K562 (cell line): ENCODE results near the gene DACT3. TPM values are rescaled to one million over a fixed set of nuclear protein-coding genes. Genes with fewer than 3 reads are reported as not detected.

Source experiments
- ATAC-seq: fragments of 200-7000 bp; cut with Tn5 transposase; 3 replicates; pipeline ENCODE4 v1.9.1; 2020; ENCODE audit warnings: moderate library complexity
- BruUV-seq: library from RNA; stranded (reverse); fragments of 400-500 nt; replicated peaks from 2 replicates; lab custom pipeline; 2021; lab: Mats Ljungman, UMichigan
- CTCF ChIA-PET: fragments of 300-600 bp; formaldehyde crosslinking; extraction: SDS; loops from one replicate; lab custom pipeline; 2021; ENCODE audit warnings: low intra/inter-chr PET ratio; lab: Yijun Ruan, JAX
- POLR2A ChIA-PET: fragments of 300-600, 350-650 bp; sonication (Branson Sonifier 250); formaldehyde crosslinking; extraction: SDS; loops from one replicate; lab custom pipeline; 2021; ENCODE audit warnings: antibody characterized with exemption, inconsistent platforms; lab: Yijun Ruan, JAX
- DNase-seq, 4 experiments: peaks; one replicate each; pipeline versions ENCODE4 v3.0.0 to v3.0.0-alpha.2; 2011 to 2018; ENCODE audit warnings: low spot score in 3 of 4, mixed read lengths in 3 of 4; ENCODE audit errors: extremely low read depth in 1 of 4
- FAIRE-seq: peaks from 2 replicates; lab custom pipeline; 2011; peaks lifted over from hg19 to GRCh38; lab: Jason Lieb, UNC
- H2AFZ ChIP-seq: 2 replicates; pipeline ENCODE4 v1.6.0; 2011; ENCODE audit warnings: low read depth, low read length, control low read depth, inconsistent platforms
- H3K27ac ChIP-seq: fragments of 200-600 bp; 3 replicates; pipeline ENCODE4 v1.8.0; 2011; ENCODE audit warnings: low read depth, mild to moderate bottlenecking, control low read depth, inconsistent platforms, low read length, moderate library complexity, mixed read lengths; ENCODE audit errors: extremely low read depth
- H3K27me3 ChIP-seq, 2 experiments: fragments of 300-600 bp in 1 of 2; 2 replicates in 1 of 2; 3 replicates in 1 of 2; pipeline versions ENCODE4 v1.6.0 to v1.8.0; 2011; ENCODE audit warnings: inconsistent platforms in 2 of 2, low read length in 2 of 2, mild to moderate bottlenecking in 1 of 2, mixed read lengths in 1 of 2, moderate library complexity in 1 of 2; ENCODE audit not compliant: control insufficient read depth in 2 of 2, insufficient read depth in 2 of 2
- H3K36me3 ChIP-seq: fragments of 300-600 bp; 3 replicates; pipeline ENCODE4 v1.8.0; 2011; ENCODE audit warnings: mild to moderate bottlenecking, low read length, inconsistent platforms; ENCODE audit not compliant: control insufficient read depth, insufficient read depth
- H3K4me1 ChIP-seq, 2 experiments: fragments of 200-600 bp in 1 of 2; replicated peaks in 1 of 2; 2 replicates in 1 of 2; 3 replicates in 1 of 2; pipeline versions ENCODE4 v1.5.1 to v1.8.0; 2011; ENCODE audit warnings: inconsistent platforms in 2 of 2, low read length in 2 of 2, mild to moderate bottlenecking in 1 of 2, mixed read lengths in 1 of 2, moderate library complexity in 1 of 2; ENCODE audit not compliant: control insufficient read depth in 2 of 2, insufficient read depth in 2 of 2
- H3K4me2 ChIP-seq: 2 replicates; pipeline ENCODE4 v1.6.1; 2011; ENCODE audit warnings: low read length, control low read depth, inconsistent platforms, mixed read lengths; ENCODE audit not compliant: insufficient read depth
- H3K4me3 ChIP-seq: fragments of 200-600 bp; sonication (generic), shearing (Covaris generic); 2 replicates; pipeline ENCODE4 v1.5.1; 2016; ENCODE audit warnings: control low read depth, inconsistent platforms
- H3K79me2 ChIP-seq: fragments of 200-600 bp; 3 replicates; pipeline ENCODE4 v1.8.0; 2011; ENCODE audit warnings: low read length, inconsistent platforms; ENCODE audit not compliant: control insufficient read depth, insufficient read depth
- H3K9ac ChIP-seq, 2 experiments: 2 replicates each; pipeline versions ENCODE4 v1.6.0 to v1.6.1; 2011; ENCODE audit warnings: low read depth in 2 of 2, low read length in 2 of 2, control low read depth in 1 of 2, inconsistent platforms in 1 of 2, mild to moderate bottlenecking in 1 of 2, mixed read lengths in 1 of 2; ENCODE audit not compliant: insufficient read depth in 1 of 2
- H3K9me1 ChIP-seq: one replicate; pipeline ENCODE4 v1.6.0; 2011; ENCODE audit warnings: inconsistent platforms, mild to moderate bottlenecking, low read length, moderate library complexity; ENCODE audit not compliant: control insufficient read depth, insufficient read depth
- H3K9me3 ChIP-seq: replicated peaks from 2 replicates; pipeline ENCODE4 v1.5.1; 2011; ENCODE audit warnings: low read depth, low read length, inconsistent platforms; ENCODE audit not compliant: control insufficient read depth, insufficient read depth
- H4K20me1 ChIP-seq: replicated peaks from 2 replicates; pipeline ENCODE4 v1.6.1; 2011; ENCODE audit warnings: low read length, inconsistent platforms, mixed read lengths; ENCODE audit not compliant: control insufficient read depth, insufficient read depth
- ATF4 ChIP-seq: fragments of 450-650 bp; formaldehyde crosslinking; IDR thresholded peaks from 2 replicates; pipeline ENCODE4 v1.4.0; 2022; ENCODE audit warnings: mild to moderate bottlenecking, moderate library complexity
- BRCA1 ChIP-seq, 2 experiments: fragments of 450-650 bp in 1 of 2; sonication (generic) in 1 of 2; formaldehyde crosslinking in 1 of 2; IDR thresholded peaks; 2 replicates each; pipeline versions ENCODE4 v1.5.0 to v1.6.1; 2017 to 2020; ENCODE audit warnings: mild to moderate bottlenecking in 1 of 2, missing genetic modification reagents in 1 of 2
- CBFA2T3 ChIP-seq: fragments of 450-650 bp; IDR thresholded peaks from 2 replicates; pipeline ENCODE4 v1.6.1; 2017
- HBP1 ChIP-seq: fragments of 450-650 bp; formaldehyde crosslinking; IDR thresholded peaks from 2 replicates; pipeline ENCODE4 v1.4.0; 2022; ENCODE audit warnings: missing genetic modification characterization
- HDAC1 ChIP-seq, 2 experiments: fragments of 450-650 bp; IDR thresholded peaks; 2 replicates each; pipeline ENCODE4 v1.6.1; 2016 to 2017; ENCODE audit warnings: inconsistent platforms in 1 of 2, mild to moderate bottlenecking in 1 of 2, moderate library complexity in 1 of 2
- KDM1A ChIP-seq, 2 experiments: fragments of 450-650 bp; IDR thresholded peaks; 2 replicates each; pipeline ENCODE4 v1.6.1; 2016; ENCODE audit warnings: mild to moderate bottlenecking in 2 of 2
- NRF1 ChIP-seq, 2 experiments: fragments of 450-650 bp; IDR thresholded peaks in 1 of 2; conservative IDR thresholded peaks in 1 of 2; 2 replicates each; pipeline ENCODE4 v1.6.1; 2014; ENCODE audit warnings: mild to moderate bottlenecking in 2 of 2
- PRDM10 ChIP-seq: fragments of 450-650 bp; IDR thresholded peaks from 2 replicates; pipeline ENCODE4 v1.6.1; 2018; ENCODE audit not compliant: partially characterized antibody
- ZBTB2 ChIP-seq: fragments of 450-650 bp; IDR thresholded peaks from 2 replicates; pipeline ENCODE4 v1.6.1; 2016; ENCODE audit warnings: antibody characterized with exemption
- ZEB2 ChIP-seq: fragments of 450-650 bp; IDR thresholded peaks from 2 replicates; pipeline ENCODE4 v1.6.1; 2016
- WGBS: fragments of 100-300 bp; shearing (Covaris generic); methylation state at CpG from one replicate; pipeline ENCODE4 v1.1.6; 2016; ENCODE audit warnings: low coverage, mixed read lengths; ENCODE audit not compliant: insufficient coverage; ENCODE audit errors: missing lambda C conversion rate; 5-methylcytosine and 5-hydroxymethylcytosine counted together
- in situ Hi-C: fragments of 300-500 bp; cut with MboI; formaldehyde crosslinking; loops from 4 replicates; pipeline ENCODE4 v1.15.0; 2018; ENCODE audit warnings: inconsistent platforms, mixed read lengths
- intact Hi-C: fragments of 100-400 bp; cut with micrococcal nuclease; formaldehyde crosslinking; loops from 2 replicates; pipeline ENCODE4 v1.14.2; 2022
- polyA plus RNA-seq, 8 experiments: library from polyadenylated mRNA; depleted of rRNA in 4 of 8; stranded (reverse) in 5 of 8; unstranded in 3 of 8; fragments of >200 nt; fragmentation: Nextera tagmentation in 2 of 8; fragmentation: Illumina TruSeq in 1 of 8; extraction: Ambion mirVana in 2 of 8; extraction: Trizol in 1 of 8; gene quantifications; 2 replicates each; pipeline versions ENCODE4 v1.2.1 to v1.2.3, GENCODE V29; 2011 to 2014; ENCODE audit warnings: inconsistent platforms in 1 of 8, missing spikeins in 1 of 8
- total RNA-seq, 7 experiments: library from RNA; depleted of rRNA in 6 of 7; stranded (reverse); fragments of >200 nt in 6 of 7; fragmentation: Illumina TruSeq in 2 of 7; extraction: Trizol in 2 of 7; gene quantifications; 2 replicates each; pipeline versions ENCODE4 v1.2.1 to v1.2.3, GENCODE V29; 2011 to 2021; ENCODE audit warnings: low replicate concordance in 1 of 7

DACT3 gene
- total and polyA plus RNA-seq, 9 of the 15 experiments (the other 6 are each of a cell fraction or from before 2014, with no cell fraction given) = 0.67 to 6.5 (median 3.5) TPM

- WGBS = 1% methylated on average over 14 of the region's 23 CpGs
- peak overlapping the region in 1 of 2 experiments; percentile 26; a peak in 2 of 4 replicates for H3K9ac ChIP-seq
- TF ChIP-seq NRF1 (conservative IDR thresholded peaks at IDR 0.05 in 1 of 2, IDR thresholded peaks at IDR 0.05 in 1 of 2) (no peak), PRDM10 (peak; percentile 86), CBFA2T3 (0 out of 2 replicates have a peak, but pooled peaks have one; percentile 2), HBP1 (CRISPR knock-in tag) (peak; percentile 67; the same call in 1 of the 2 replicates), ZBTB2 (peak; percentile 70), ATF4 (no peak), BRCA1 (IDR thresholded peaks at IDR 0.05) (no peak), BRCA1 (CRISPR knock-in tag; IDR thresholded peaks at IDR 0.05) (0 out of 2 replicates have a peak, but pooled peaks have one; percentile 61), HDAC1 (IDR thresholded peaks at IDR 0.05) (peak in 1 of 2 experiments; percentile 44; a peak in 2 of 4 replicates), KDM1A (IDR thresholded peaks at IDR 0.05) (peak in 1 of 2 experiments; percentile 28; a peak in 1 of 4 replicates), ZEB2 (0 out of 2 replicates have a peak, but pooled peaks have one; percentile 18)
- TF ChIP-seq, all 486 proteins: peak for 8
- Histone ChIP-seq H3K27ac (no peak overlapping the region), H4K20me1 (no peaks in the 10 kb centered on the region), H3K4me2 (peak overlapping the region; percentile 39), H3K27me3 (no peaks in the 10 kb centered on the region), H3K9me3 (no peaks in the 10 kb centered on the region), H3K4me1 (peaks cover 36 to 74% of the 10 kb centered on the region in 2 experiments), H3K79me2 (no peaks in the 10 kb centered on the region), H3K9me1 (no peaks in the 10 kb centered on the region), H3K36me3 (no peaks in the 10 kb centered on the region), H3K4me3 (peak overlapping the region; percentile 32), H2AFZ (no peak overlapping the region; the same call in 1 of the 2 replicates)
- no peak for ATAC-seq
- CTCF ChIA-PET = no interaction called here
- no peak for DNase-seq
- no peak for FAIRE-seq
- POLR2A ChIA-PET = interaction anchor here (1.5 kb wide), 1 partner anchor 32 kb away, joined by 5 read pairs; no protein-coding TSS in a partner anchor
- in situ Hi-C loops = no loop called here
- intact Hi-C loops = loop anchor here (1.0 kb wide), 1 partner anchor 17 kb away; no protein-coding TSS in a partner anchor
- no TSS peak for BruUV-seq
These were observed 26.2 kb downstream of the DACT3 start for GRCh38 chr19:46634656-46635218.
